ENCODE results near the gene CLEC1B. TPM values are rescaled to one million over a fixed set of nuclear protein-coding genes. Genes with fewer than 3 reads are reported as not detected.
"Not testable (repeated sequence)": the region's sequence is repeated elsewhere in the genome, so short reads cannot be mapped to it uniquely, and the experiment has no call there.

The CLEC1B gene
- polyA plus RNA-seq, 1 experiment, result not detected

DNA sequence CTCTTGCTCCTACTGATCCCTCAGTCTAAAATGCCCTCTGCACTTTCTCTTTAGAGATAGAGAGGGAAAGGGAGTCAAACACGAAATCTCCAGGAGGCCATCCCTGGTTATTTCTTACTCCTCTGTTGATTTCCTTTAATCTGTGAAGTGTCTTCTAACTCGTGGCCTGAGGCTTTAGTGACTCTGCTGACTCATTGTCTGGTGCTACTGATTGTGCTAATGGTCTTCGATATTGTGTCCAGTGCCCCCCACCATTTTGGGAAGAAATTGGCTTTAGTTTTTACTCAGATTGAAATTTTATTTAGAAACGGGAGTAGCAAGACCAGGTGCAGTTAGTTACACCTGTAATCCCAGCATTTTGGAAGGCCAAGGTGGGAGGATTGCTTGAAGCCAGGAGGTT is 32.4 kb upstream of the CLEC1B start:
- ChIA-PET CTCF (interaction anchor here (1.4 to 2.7 kb wide), 3 partner anchors 21 to 280 kb away, joined by 6 to 15 read pairs (median 13); partner anchors contain the start of gene CLEC12B), POLR2A (interaction anchor here (1.2 kb wide), 1 partner anchor 21 kb away, joined by 6 read pairs; no protein-coding TSS in a partner anchor)
- TF ChIP-seq, protein P1, sequence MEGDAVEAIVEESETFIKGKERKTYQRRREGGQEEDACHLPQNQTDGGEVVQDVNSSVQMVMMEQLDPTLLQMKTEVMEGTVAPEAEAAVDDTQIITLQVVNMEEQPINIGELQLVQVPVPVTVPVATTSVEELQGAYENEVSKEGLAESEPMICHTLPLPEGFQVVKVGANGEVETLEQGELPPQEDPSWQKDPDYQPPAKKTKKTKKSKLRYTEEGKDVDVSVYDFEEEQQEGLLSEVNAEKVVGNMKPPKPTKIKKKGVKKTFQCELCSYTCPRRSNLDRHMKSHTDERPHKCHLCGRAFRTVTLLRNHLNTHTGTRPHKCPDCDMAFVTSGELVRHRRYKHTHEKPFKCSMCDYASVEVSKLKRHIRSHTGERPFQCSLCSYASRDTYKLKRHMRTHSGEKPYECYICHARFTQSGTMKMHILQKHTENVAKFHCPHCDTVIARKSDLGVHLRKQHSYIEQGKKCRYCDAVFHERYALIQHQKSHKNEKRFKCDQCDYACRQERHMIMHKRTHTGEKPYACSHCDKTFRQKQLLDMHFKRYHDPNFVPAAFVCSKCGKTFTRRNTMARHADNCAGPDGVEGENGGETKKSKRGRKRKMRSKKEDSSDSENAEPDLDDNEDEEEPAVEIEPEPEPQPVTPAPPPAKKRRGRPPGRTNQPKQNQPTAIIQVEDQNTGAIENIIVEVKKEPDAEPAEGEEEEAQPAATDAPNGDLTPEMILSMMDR (IDR thresholded peaks at IDR 0.05; ENCODE audit: low read depth, low read length), result no peak
- Histone ChIP-seq H3K9me3 (ENCODE audit: control insufficient read depth, insufficient read depth, low read length) (peaks cover 4% of the 10 kb centered on the region; the same call in 1 of the 2 replicates), H3K4me3 (ENCODE audit: low read depth, low read length) (no peak overlapping the region), H3K27ac (ENCODE audit: low read depth, low read length) (peak overlapping the region; percentile 40), H3K27me3 (ENCODE audit: control insufficient read depth, insufficient read depth, low read length) (no peaks in the 10 kb centered on the region)
- no peak for DNase-seq (ENCODE audit: low read depth, low spot score)

DNA sequence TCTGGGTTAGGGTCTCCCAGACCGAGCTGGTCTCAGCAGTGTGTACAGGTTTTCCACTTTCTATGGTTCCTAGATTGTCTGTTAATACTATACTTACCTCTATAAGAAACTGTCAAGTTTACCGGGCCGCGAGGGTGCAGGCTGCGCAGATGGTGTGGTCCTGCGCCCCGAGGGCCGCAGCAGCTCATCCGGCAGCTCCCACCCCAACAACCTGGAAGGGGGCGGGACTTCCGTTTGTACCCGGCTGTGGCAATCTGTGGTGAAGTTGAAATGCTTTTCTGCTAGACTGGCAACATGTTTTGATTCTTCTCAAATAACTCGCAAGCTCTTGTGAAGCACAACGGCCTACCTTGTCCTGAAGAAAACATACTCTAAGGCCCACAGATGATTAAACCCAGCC is 31.5 kb upstream of the CLEC1B start, which contains the start of gene CLEC9A:
TSS of gene CLEC9A (plus strand) at position 237 of the 400 bp plus-strand sequence. CDS start 22,006 bp downstream, outside the sequence.
- CTCF ChIA-PET, result interaction anchor here (2.7 kb wide), 1 partner anchor 21 kb away, joined by 13 read pairs; the partner anchor contains the start of gene CLEC12B
- H3K27me3 ChIP-seq (ENCODE audit: control insufficient read depth, insufficient read depth, low read length), result no peaks in the 10 kb centered on the region
- H3K27ac ChIP-seq (ENCODE audit: low read depth, low read length), result peak within 1 kb of the TSS; percentile 40
- no peak for DNase-seq (ENCODE audit: low read depth, low spot score)
- peaks cover 4% of the 10 kb centered on the region; the same call in 1 of the 2 replicates for H3K9me3 ChIP-seq (ENCODE audit: control insufficient read depth, insufficient read depth, low read length)
- no peak within 1 kb of the TSS for H3K4me3 ChIP-seq (ENCODE audit: low read depth, low read length)
- TF ChIP-seq, protein P1 (IDR thresholded peaks at IDR 0.05; ENCODE audit: low read depth, low read length), result no peak
- POLR2A ChIA-PET, result no interaction called here

DNA sequence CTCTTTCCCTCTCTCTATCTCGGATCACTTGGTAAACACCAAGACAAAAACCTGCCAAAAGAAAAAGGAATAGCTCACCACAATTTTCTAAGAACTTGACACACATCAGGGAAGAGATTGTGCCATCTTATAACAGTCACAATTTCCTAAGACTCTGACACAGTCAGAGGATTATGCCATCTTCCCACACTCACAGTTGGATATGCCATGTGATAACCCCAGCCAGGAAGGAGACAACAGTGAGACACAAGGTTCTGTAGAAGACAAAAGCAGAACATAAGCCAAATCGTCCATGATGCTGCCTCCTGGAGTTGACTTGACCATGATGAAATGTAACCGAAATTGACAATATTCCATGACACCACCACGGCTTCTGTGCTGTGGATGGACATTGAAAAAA is 28.8 kb upstream of the CLEC1B start:
- POLR2A ChIA-PET, result no interaction called here
- CTCF ChIA-PET, result interaction anchor here (1.0 to 1.3 kb wide), 2 partner anchors 112 to 208 kb away, joined by 3 to 5 read pairs; no protein-coding TSS in a partner anchor
- Histone ChIP-seq H3K4me3 (ENCODE audit: low read depth, low read length) (no peak overlapping the region), H3K27ac (ENCODE audit: low read depth, low read length) (no peak overlapping the region), H3K9me3 (ENCODE audit: control insufficient read depth, insufficient read depth, low read length) (peaks cover 4% of the 10 kb centered on the region; the same call in 1 of the 2 replicates), H3K27me3 (ENCODE audit: control insufficient read depth, insufficient read depth, low read length) (no peaks in the 10 kb centered on the region)
- TF ChIP-seq, protein P1 (IDR thresholded peaks at IDR 0.05; ENCODE audit: low read depth, low read length), result no peak
- no peak for DNase-seq (ENCODE audit: low read depth, low spot score)

DNA sequence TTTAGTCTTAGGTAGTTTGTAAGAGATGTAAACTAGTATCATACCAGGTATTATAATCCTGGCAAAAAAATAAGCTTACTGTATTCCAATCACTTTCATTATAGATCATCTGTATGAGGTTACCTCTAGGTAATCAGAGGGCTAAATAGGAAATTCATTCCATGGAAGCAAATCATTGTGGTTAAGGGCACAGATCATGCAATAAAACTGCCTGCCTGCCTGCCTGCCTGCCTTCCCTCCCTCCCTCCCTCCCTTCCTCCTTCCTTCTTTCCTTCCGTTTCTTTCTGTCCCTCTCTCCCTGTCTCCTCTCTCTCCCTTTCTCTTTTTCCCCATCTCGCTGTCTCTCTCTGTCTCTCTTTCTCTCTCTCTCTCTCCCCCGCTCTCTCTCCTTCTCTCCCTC is 28.4 kb upstream of the CLEC1B start:
- Histone ChIP-seq H3K27ac (ENCODE audit: low read depth, low read length) (no peak overlapping the region), H3K9me3 (ENCODE audit: control insufficient read depth, insufficient read depth, low read length) (peaks cover 4% of the 10 kb centered on the region; the same call in 1 of the 2 replicates), H3K27me3 (ENCODE audit: control insufficient read depth, insufficient read depth, low read length) (no peaks in the 10 kb centered on the region), H3K4me3 (ENCODE audit: low read depth, low read length) (no peak overlapping the region)
- CTCF ChIA-PET, result interaction anchor here (1.0 to 1.3 kb wide), 2 partner anchors 113 to 209 kb away, joined by 3 to 5 read pairs; no protein-coding TSS in a partner anchor
- POLR2A ChIA-PET, result no interaction called here
- no peak for DNase-seq (ENCODE audit: low read depth, low spot score)
- TF ChIP-seq, protein P1 (IDR thresholded peaks at IDR 0.05; ENCODE audit: low read depth, low read length), result no peak

DNA sequence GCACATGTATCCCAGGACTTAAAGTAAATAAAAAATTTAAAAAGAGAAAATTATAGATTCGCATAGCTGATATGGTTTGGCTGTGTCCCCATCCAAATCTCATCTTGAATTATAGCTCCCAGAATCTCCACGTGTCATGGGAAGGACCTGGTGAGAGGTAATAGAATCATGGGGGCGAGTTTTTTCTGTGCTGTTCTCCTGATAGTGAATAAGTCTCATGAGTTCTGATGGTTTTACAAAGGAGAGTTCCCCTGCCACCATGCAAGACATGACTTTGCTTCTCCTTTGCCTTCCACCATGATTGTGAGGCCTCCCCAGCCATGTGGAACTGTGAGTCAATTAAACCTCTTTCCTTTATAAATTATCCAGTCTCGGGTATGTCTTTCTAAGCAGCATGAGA is 27.7 kb upstream of the CLEC1B start:
- H3K9me3 ChIP-seq (ENCODE audit: control insufficient read depth, insufficient read depth, low read length); DNase-seq (ENCODE audit: low read depth, low spot score); H3K4me3 ChIP-seq (ENCODE audit: low read depth, low read length); H3K27ac ChIP-seq (ENCODE audit: low read depth, low read length); H3K27me3 ChIP-seq (ENCODE audit: control insufficient read depth, insufficient read depth, low read length); POLR2A ChIA-PET: not testable (repeated sequence)
- CTCF ChIA-PET, result interaction anchor here (1.3 kb wide), 1 partner anchor 209 kb away, joined by 5 read pairs; no protein-coding TSS in a partner anchor

All from AG04450 (cell line).